ENCODE data around the gene C6orf141.
A peak's percentile ranks its signal among the peaks of the same experiment; 100 is the strongest.

C6orf141 gene

DNA sequence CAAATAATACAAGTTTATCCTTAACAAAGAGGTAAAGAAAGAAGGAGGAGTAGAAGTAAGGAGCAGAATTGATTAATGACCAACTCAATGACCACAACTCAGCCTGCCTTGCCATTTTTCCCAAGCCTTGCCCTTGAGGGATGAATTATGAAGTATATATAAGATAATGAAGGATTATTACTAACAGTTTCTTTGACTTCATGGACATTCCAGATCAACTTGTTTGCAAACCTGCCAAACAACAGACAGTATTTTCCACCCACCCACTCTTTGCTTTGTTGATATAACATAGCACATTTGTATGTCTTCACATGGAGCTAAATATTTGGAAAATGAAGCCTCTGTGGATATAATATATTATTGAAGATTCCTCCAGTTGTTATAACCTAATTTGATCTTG, 9.9 kb upstream of the C6orf141 start:
- no peak for DNase-seq (ENCODE audit: low spot score)

DNA sequence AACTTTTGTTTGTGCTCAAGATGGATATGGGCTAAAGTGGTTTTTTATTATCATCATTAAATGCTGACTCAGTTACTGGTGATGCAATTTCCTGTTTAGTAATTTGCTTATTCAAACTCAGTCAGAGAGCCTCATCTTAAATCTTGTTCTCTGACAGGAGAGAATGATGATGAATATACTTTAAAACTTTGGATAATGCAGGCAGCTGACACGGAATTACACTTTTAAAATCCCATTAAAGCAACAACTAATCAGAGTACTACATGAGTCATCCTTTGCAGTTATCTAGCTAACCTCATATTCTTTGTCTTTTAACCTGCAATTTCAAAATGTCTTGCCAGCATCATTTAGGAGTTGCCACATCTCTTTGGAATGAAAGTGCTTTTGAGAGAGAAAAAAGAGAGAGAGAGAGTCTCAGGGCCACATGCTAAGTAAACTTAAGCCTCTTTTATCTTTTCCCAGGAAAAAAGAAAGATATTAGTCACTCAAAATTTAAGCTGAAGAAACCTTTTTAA, 9.2 kb upstream of the C6orf141 start:
- peak; percentile 75 for DNase-seq (ENCODE audit: low spot score)

GRCh38 chr6:49541936-49542335, 8.5 kb upstream of the C6orf141 start:
- DNase-seq (ENCODE audit: low spot score) = peak; percentile 6

DNA sequence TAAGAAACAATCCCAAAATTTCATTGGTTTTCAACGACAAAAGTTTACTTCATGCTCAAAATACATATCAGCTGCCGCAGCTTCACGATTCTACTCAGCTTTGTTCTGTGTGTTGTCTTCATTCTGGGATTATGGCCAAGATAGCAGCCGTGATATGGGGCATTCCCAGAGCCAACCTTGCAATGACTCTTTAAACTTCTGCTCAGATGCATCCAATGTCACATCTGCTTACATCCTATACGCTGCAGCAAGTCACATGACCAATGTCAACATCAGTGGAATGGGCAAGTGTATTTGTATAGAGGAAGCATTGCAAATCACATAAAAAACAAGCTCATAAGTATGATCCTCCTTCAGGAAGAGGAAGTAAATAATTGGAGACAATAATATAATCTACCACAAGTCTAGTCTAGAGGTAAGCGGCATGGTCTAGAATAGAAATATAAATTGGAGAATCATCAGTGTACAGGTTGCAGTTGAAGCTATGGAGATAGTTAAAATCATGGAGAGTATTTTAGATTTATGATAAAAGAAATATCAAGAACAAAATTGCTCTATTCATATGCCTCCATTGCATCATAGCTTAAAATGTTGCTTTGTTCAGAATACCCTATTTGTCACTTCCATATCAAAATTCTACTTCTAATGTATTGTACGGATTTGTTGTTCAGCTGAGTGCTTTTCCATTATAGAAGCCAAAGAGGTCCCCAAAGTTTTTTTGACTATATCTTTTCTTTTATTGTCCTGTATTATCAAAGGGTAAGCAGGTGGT, 7.2 kb upstream of the C6orf141 start:
- DNase-seq (ENCODE audit: low spot score) = no peak

DNA sequence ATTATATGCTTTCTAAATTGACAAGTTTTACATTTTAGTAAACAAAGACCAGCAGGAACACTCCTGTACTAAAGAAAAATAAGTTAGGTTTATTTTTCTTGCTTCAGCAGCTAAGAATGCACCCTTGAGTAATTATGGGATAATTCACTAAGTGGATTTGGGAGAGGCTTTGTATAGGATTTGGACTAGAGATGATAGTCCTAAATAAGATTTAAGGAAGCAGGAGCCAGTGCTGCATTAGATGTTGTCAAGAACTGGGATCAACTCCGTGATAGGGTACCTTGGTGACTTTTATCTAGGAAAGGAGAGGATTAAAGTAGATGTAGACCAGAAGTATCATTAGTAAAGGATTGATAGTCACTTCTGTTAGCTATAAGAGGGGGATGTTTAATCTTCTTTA, 4.1 kb upstream of the C6orf141 start:
- no peak for DNase-seq (ENCODE audit: low spot score)

DNA sequence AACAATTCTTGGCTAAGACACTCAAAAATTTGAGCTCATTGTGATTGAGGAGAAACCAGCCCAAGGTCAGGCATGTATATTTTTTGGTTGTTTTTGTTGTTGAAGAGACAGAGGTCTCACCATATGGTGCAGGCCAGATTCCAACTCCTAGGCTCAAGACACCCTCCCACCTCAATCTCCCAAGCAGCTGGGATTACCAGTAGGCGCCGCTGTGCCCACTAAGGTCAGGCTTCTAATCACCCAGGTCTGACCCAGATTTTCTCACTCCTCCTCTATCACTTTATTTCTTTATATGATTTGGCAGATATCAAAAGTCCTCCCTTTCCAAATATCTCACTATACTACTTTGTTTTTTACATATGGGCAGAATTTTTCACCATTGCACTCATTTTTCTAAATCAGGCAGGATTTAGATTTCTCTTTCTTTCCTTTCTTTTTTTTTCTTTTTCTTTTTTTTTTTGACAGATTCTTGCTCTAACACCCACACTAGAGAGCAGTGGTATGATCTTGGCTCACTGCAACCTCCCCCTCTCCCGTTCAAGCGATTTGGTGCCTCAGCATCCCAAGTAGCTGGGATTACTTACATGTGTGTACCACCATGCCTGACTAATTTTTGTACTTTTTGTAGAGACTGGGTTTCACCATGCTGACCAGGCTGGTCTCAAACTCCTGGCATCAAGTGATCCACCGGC, 1.7 kb upstream of the C6orf141 start:
- no peak for DNase-seq (ENCODE audit: low spot score)

- no peak for DNase-seq (ENCODE audit: low spot score)
Observed at GRCh38 chr6:49549691-49550491, 577 bp upstream of the C6orf141 start.

GRCh38 chr6:49551078-49551865, 804 bp downstream of the C6orf141 start:
- DNase-seq (ENCODE audit: low spot score) = peak; percentile 44

- DNase-seq (ENCODE audit: low spot score) = no peak
Observed at GRCh38 chr6:49551866-49552129, 1.3 kb downstream of the C6orf141 start.

DNA sequence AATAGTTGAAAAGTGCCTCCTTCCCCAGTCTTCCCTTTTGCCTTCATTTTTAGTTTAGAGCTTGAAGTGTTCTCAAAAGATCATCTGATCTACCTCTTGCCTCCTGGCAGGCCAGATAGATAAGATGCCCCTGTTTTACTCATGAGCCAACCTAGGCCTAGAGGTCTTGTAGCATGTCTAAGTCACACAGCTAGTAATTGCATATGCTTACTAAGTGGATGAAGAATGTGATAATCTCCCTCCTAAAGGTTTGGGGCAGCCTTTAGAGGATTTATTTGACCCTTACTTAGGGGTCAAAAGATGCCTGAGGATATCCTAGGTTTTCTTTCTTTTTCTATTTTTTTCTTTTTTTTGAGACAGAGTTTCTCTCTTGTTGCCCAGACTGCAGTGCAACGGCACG, 2.1 kb downstream of the C6orf141 start:
- peak; percentile 22 for DNase-seq (ENCODE audit: low spot score)

GRCh38 chr6:49553384-49553783, 2.9 kb downstream of the C6orf141 start:
- DNase-seq (ENCODE audit: low spot score) = peak; percentile 88

- DNase-seq (ENCODE audit: low spot score) = no peak
Observed at GRCh38 chr6:49555951-49556350, 5.5 kb downstream of the C6orf141 start.

GRCh38 chr6:49556429-49556837, 6.0 kb downstream of the C6orf141 start:
- peak; percentile 90 for DNase-seq (ENCODE audit: low spot score)

DNA sequence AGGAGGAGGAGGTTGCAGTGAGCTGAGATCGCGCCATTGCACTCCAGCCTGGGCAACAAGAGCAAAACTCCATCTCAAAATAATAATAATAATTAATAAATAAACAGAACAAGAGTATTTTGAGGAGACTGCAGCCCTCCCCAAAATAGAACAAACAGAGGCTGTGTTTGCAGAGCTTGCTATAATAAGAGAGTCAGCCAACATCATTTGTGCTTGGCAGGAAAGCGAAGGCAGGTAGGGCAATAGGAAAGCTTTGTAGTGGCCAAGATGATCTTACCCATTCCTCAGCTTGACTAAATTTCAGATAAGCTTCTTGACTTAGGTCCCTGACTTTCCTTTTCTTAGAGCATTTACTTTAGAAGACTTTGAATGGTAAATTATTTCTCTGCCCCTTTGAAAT, 6.7 kb downstream of the C6orf141 start:
- no peak for DNase-seq (ENCODE audit: low spot score)

- DNase-seq (ENCODE audit: low spot score) = no peak
Observed at GRCh38 chr6:49558238-49558637, 7.8 kb downstream of the C6orf141 start.

GRCh38 chr6:49563006-49563886, 12.8 kb downstream of the C6orf141 start:
- no peak for DNase-seq (ENCODE audit: low spot score)

DNA sequence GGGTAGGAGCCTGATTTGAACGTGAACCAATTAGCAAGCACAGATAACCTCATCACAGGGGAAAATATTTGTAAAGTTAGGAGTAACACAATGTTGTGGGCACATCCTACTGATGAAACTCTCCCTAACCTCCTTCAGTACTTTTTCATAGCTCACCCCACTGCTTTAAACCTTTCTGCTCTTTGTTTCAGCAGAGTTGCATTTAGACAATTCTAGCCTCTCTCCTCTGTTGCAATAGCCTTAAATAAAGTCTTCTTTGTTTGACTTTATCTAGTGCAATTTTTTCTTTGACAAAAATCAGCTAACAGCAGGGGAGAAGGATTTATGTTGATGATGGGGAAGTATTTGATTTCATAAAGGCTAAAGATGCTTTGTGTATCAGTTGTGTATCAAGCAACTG, 14.1 kb downstream of the C6orf141 start:
- no peak for DNase-seq (ENCODE audit: low spot score)

GRCh38 chr6:49565261-49565660, 14.8 kb downstream of the C6orf141 start:
- DNase-seq (ENCODE audit: low spot score) = no peak

- DNase-seq (ENCODE audit: low spot score) = peak; percentile 37
Observed at GRCh38 chr6:49565855-49566254, 15.4 kb downstream of the C6orf141 start.

GRCh38 chr6:49570474-49571079, 20.1 kb downstream of the C6orf141 start:
- peak; percentile 20 for DNase-seq (ENCODE audit: low spot score)

GRCh38 chr6:49576618-49577017, 26.1 kb downstream of the C6orf141 start:
- DNase-seq (ENCODE audit: low spot score) = no peak
